GM19023 (cell line): ENCODE results near the gene SLC17A2.

Experiments used
- ATAC-seq: cut with Tn5 transposase; IDR thresholded peaks from one replicate; pipeline ENCODE4 v1.9.1; 2021; ENCODE audit warnings: mild to moderate bottlenecking, moderate library complexity; ENCODE audit not compliant: unreplicated experiment

Gene SLC17A2

DNA sequence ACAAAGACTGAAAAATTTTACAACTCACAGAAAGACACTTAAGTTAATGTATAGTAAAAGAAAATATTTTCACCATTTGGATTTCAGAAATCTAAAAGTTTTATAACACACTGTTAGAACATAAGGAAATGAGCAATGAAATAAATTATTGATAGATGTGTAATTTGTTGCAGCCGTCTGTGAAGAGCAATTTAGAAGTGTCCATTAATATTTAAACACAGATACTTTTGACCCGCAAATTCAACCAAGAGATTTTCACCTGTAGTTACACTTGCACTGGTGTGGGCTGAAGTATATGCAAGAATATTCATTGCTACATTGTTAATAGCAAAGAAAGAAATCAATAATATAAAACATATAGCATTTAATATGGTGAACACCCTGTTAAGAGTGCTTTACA, 41.9 kb downstream of the SLC17A2 start:
- no peak for ATAC-seq

DNA sequence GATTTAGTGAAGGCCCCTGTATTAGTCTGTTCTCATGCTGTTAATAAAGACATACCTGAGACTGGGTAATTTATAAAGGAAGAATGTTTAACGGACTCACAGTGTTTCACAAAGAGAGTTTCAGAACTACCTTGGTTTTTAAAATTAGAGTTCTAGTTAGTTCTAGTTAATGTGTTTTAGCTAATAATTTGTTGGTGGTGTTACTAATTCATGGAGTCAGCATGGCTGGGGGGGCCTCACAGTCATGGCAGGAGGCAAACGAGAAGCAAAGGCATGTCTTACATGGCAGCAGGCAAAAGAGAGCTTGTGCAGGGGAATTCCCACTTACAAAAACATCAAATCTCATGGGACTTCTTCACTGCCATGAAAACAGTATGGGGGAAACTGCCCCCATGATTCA, 44.4 kb downstream of the SLC17A2 start:
- no peak for ATAC-seq

DNA sequence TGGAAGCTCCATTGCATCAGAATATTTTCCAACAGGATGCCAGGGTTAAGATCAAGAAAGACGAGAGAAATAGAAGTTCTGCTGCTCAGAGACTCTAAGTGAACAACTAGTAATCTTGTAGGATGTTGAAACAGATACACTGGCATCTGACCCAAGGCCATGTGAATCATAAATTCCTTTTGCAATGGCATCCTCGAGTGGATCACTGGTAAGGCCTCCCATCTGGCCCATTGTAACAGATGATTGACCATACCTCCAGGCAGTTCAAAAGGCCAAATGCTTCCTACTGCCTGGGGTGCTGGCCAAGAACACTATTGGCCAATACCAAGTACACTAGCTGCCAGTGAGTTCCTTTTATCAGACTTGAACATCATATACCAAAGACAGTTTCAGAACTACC, 46.5 kb downstream of the SLC17A2 start:
- ATAC-seq: no peak

DNA sequence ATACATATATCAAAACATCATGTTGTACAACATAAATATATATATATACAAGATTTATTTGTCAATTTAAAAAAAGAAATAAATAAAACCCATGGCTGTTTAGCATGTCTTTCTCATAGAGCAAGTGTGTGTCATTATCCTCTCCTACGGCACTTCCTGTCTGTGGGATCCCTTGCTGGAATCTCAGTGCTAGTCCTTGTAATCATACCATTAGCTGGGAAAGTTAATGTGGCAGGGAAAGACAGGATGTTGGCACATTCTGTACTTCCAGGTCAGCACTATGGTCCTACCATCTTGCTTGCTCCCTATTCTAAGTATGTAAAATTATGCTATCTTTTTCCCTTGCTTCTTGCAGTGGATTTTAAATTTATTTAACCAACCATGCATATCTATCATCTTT, 47.0 kb downstream of the SLC17A2 start:
- ATAC-seq: no peak

DNA sequence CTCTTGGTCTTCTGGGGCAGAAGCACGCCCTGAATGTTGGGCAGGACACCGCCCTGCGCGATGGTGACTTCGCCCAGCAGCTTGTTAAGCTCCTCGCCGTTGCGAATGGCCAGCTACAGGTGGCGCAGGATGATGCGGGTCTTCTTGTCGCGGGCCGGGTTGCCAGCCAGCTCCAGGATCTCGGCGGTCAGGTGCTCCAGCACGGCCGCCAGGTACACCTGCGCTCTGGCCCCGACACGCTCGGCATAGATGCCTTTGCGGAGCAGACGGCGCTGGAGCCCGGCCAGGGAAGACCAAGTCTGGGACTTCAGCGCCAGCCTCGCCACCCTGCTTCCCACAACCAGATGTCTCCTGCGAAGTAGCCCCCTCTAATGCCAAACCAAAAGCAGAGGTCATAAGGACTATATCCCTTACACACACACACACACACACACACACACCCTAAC, 48.4 kb downstream of the SLC17A2 start:
- ATAC-seq: no peak

DNA sequence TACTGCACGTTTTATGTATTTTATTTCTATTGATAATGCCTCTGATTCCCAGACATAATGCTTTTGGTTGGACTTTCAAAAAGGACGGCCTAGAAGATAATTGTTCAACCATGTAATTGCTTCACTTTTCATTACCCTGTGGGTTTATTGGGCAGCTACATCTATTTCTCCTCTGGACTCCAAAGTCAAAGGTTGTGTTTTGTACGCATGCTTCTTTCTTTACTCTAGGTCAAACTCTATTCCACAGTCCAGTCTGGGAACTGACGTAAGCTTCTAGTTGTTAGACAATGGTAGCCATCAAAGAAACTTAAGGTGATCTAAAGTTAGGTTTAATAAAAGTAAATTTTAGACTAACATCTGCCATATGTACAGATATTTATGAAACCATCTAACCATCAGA, 49.9 kb downstream of the SLC17A2 start:
- ATAC-seq: no peak

DNA sequence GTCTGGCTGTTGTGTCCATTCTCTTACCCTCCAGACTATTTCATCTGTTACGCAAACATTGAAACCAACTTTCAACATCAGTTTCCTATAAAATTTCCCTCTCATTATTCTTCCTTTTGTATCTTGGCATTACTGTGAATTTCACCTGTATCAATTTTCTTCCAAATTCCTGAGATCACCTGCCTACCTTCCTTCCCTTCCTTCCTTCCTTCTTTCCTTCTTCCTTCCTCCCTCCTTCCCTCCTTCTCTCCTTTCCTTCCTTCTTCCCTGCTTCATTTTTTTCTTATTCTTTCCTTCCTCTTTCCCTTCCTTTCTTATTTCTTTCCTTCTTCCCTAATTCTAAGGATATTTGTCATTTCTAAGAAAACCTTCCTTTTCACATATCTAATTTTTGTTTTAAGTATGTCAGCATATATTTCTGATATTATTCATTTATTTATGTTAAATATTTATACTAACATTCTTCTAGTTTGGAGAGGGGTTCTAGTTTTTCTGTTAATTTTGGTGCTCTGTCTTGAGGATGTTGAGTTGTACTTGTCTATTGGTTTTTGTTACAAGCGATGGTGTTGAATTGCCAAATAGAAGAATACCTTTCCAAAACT, 51.7 kb downstream of the SLC17A2 start:
- ATAC-seq: no peak

DNA sequence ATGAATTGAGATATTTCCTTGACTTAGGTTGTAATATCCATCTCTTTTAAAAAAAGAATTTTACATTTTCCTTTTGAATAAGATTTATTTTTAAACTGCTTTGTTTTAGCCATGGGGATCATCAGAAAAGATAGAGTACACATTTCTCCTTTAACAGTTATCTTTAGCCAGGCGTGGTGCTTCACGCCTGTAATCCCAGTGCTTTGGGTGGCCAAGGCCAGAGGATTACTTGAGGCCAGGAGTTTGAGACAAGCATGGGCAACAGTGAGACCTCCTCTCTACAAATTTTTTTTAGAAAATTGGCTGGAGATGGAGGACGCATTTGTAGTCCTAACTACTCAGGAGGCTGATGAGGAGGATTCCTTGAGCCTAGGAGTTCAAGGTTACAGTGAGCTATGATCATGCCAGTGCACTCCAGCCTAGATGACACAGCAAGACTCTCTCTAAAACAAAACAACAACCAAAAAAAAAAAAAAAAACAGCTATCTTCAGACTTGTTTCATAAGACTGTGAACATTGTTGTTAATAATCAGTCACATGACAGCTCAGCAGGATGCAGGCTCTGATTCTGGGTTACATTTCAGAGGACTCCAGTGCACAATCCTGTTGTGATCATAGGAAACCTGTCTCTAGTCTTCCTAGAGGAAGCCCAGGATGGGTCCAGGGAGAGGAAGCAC, 54.4 kb downstream of the SLC17A2 start:
- no peak for ATAC-seq

DNA sequence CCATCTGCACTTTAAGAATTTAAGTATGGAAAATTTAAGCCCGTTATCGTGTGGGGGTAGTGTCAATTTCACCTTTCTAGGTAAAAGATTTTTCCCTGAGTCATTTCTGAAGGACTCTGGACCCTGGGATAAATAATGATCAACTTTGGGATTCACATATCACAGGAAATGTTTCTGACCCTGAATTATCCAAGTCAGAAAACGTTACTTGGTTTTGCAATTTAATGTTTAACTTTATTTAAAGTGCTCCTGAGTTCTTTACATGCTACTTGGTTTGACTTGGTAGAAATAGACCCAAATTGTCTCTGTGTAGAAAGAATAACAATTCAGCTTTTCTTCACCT, 55.0 kb downstream of the SLC17A2 start:
- no peak for ATAC-seq

DNA sequence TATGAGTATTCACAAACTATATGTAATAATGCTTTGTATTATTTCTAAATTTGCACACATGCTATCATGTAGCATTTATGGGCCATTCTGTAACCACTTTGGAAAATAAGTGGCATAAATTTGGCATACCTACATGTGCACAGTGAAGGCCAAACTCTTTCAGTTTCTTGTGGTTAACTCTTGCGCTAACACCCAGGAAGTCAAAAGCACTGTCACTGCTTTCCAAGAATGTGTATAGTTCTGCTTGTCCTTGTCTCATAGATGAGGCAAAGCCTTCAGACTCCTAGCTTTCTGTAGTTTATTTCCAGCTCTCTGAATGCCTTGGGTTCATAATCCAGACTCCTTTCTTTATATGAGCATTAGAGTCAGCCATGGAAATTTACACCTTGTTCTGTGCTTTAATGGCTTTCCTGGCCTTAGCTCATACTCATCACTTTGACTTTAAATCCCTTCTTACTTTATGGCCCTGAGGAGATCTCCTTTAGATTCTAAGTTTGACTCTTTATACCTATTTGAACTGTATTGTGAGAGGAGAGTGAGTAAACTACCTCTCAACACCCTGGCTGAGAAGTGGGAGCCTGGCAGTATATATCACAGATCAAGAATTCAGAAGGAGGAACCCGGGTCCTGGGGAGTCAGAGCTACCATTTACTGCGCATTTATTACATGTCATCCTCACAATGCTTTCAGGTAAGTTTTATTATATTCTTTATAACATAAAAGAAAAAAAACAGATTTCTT, 55.5 kb downstream of the SLC17A2 start:
- ATAC-seq: no peak

DNA sequence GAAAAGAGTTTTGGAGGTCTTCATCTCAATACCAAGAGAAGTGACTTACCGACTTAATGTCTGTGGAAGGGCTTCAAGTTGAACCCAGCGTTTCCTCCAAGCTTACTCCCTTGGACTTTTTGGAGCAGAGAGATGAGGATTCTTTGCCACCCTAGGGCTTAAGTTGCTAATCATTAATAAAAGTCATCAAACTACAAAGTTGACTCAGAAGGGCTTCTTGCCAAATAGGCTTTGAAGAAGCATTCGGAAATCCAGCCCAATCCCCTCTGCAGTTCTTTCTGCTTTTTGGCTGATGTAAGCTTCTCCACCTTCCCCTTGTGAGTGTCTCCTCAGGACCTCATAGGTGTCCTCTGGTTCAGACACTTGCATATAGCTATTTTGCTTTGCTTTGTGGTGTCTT, 56.4 kb downstream of the SLC17A2 start, which contains the start of gene SLC17A3:
Gene SLC17A3 (minus strand): TSS at position 126 of the 400 bp plus-strand sequence. CDS start 5,856 bp downstream, outside the sequence.
- ATAC-seq: no peak

DNA sequence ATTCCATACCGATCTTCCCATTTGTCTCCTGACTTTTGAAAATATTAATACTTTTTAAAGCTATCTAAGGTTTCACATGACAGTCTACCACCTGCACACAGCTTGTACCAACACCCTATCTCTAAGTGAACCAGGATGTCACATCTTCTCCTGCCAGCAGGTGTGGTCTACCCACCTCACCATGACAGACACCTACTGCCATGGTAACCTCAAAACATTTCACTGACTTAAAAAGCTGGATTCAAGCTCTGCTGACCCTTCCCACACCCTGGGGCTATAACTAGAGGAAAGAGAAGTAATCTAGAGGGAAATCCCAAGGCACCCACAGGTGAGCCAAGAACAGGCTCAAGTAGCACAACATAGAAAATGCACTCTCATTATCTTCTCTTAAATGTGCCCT, 57.7 kb downstream of the SLC17A2 start:
- ATAC-seq: no peak

DNA sequence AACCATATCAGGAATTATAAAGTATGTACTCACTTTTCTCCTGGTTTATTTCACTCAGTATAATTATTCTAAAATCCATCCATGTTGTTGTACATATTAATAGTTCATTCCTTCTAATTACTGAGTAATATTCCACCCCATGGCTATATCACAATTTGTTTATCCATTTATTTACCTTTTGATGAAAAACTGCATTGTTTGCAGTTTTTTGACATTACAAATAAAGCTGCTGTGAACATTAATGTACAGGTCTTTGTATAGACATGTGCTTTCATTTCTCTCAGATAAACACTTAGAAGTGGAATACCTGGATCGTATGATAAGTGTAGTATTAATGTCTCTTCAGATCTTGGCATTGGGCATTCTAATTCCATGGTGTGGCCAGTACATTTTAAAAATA, 60.7 kb downstream of the SLC17A2 start:
- no peak for ATAC-seq

DNA sequence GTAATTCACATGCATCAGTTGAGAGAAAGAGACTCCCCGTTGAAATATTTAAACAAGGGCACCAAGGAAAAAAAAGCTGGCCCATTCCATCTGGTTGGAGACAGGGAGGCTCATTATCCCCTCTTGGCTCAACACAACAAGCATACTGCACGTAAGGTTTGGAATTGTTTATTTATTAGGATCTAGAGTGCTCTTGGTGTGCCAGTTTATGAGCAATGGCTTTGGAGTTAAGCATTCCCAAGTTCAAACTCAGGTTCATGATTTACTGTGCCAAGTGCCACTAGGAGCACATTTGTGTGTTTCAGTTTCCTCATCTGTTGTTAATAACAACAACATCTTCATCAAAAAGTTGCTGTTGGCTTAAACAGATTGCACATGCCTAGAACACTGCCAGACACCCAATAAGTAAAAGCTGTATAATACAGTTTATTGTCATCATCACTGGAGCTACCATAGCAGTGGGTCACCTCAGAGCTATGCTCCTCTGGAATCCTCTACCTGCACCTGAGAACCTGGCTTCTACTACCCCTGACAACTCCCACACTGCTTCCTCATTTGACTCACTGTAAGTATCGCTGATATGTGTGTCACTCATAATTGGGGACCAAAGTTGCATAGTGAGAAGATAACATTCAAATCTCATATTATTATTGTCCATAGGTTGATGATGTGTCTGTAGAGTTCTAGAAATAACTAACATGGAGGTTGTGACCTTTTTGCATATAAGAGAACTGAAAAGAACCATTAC, 61.9 kb downstream of the SLC17A2 start:
- no peak for ATAC-seq

DNA sequence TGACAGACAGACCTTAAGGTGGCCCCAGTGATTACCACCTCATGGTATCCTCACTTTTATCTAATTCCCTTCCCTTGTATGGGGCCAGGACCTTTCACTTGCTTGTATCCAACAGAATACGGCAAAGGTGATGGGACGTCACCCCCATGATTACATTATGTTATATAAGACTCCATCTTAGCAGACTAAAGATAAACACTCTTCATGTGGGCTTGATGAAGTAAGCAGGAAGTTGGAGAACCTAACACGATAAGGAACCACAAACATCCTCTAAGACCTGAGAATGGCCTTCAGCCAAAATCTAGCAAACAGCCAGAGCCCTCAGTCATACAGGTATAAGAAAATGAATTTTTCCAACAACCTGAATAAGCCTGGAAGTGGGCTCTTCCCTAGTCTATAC, 64.5 kb downstream of the SLC17A2 start:
- no peak for ATAC-seq

DNA sequence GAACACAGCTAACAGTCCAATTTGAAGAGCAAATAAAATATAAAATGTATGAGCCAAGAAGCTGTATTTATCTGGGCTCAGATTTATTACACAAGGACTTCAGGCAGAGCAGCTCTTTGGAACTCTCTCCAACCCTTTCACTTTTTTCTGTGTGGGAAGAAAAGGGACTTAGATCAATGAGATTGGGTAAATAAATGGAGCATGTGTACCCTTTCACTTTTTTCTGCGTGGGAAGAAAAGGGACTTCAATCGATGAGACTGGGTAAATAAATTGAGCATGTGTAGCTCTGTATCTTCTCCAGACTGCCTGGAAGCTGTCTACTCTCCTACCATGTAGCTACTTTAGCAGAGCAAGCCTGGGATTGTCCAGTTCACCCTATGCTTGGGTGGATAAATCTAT, 67.1 kb downstream of the SLC17A2 start:
- ATAC-seq: no peak
